Right lobe of liver (tissue), 6 donors: ENCODE measurements around the gene KCNQ1. TPM values are rescaled to one million over a fixed set of nuclear protein-coding genes. Genes with fewer than 3 reads are reported as not detected.

Experiments used
- ATAC-seq, 4 donors: fragments of 200-7000 bp; cut with Tn5 transposase; one replicate each; pipeline ENCODE4 v1.9.1; 2020; ENCODE audit warnings: mild to moderate bottlenecking in 4 of 4, moderate library complexity in 4 of 4
- DNase-seq, 3 donors: peaks; one replicate each; pipeline ENCODE4 v3.0.0-alpha.2; 2020
- H3K27ac ChIP-seq, 3 donors: fragments of 200-600 bp; one replicate each; pipeline ENCODE4 v1.8.0; 2022
- H3K27me3 ChIP-seq, 2 donors: fragments of 200-600 bp; one replicate each; pipeline ENCODE4 v1.8.0; 2022
- H3K36me3 ChIP-seq, 4 donors: fragments of 200-600 bp; sonication (generic) in 1 of 4; one replicate each; pipeline versions ENCODE4 v1.5.1 to v1.8.0; 2017 to 2022; ENCODE audit warnings: control low read depth in 1 of 4
- H3K4me1 ChIP-seq, 4 donors: fragments of 200-600 bp; sonication (generic) in 1 of 4; one replicate each; pipeline versions ENCODE4 v1.5.1 to v1.8.0; 2017 to 2022; ENCODE audit warnings: control low read depth in 1 of 4
- H3K4me3 ChIP-seq, 3 donors: fragments of 200-600 bp; one replicate each; pipeline ENCODE4 v1.8.0; 2022
- H3K9me3 ChIP-seq, 4 donors: fragments of 200-600 bp; sonication (generic) in 1 of 4; one replicate each; pipeline versions ENCODE4 v1.5.1 to v1.8.0; 2017 to 2022; ENCODE audit warnings: control low read depth in 1 of 4
- CTCF ChIP-seq, 4 donors: fragments of 200-600 bp in 3 of 4; fragments of 450-650 bp in 1 of 4; IDR thresholded peaks; one replicate each; pipeline versions ENCODE4 v1.5.1 to v1.8.0; 2016 to 2022; ENCODE audit warnings: antibody characterized with exemption in 4 of 4, mild to moderate bottlenecking in 2 of 4
- POLR2A ChIP-seq: fragments of 450-650 bp; IDR thresholded peaks from one replicate; pipeline ENCODE4 v1.6.1; 2017; ENCODE audit warnings: antibody characterized with exemption, mild to moderate bottlenecking
- WGBS: methylation state at CpG from one replicate; pipeline ENCODE4 v1.1.6; 2018; ENCODE audit warnings: low coverage, low lambda C conversion rate; ENCODE audit not compliant: insufficient coverage; ENCODE audit errors: missing lambda C conversion rate; 5-methylcytosine and 5-hydroxymethylcytosine counted together
- intact Hi-C, 2 donors: fragments of 100-400 bp; cut with DNase I; formaldehyde crosslinking; loops; one replicate each; pipeline versions ENCODE4 v1.11.2 to v1.14.1; 2022
- total RNA-seq, 6 experiments: library from RNA; depleted of rRNA in 2 of 6; stranded (reverse); fragments of >200 nt in 2 of 6; fragmentation: NEBNext Ultra II Directional in 3 of 6; extraction: Animal tissue kit (Norgen Biotek cat#: 25700) in 3 of 6; gene quantifications; one replicate each; pipeline versions ENCODE4 v1.1.0 to v1.2.4, GENCODE V29; 2016 to 2023
- donor health status: DM: no; HTN: yes; CAD: no.
- donor health status: DM: no; HTN: no; CAD: no.
- donor health status: DM: no; HTN: no; CAD: no.
- donor health status: DM: no; HTN: yes; CAD: no.
- donor health status: DM: no; HTN: yes; CAD: no.

The KCNQ1 gene
- total RNA-seq, 6 experiments from 2014 or later: 0.61 to 2.4 (median 1.8) TPM

GRCh38 chr11:2574043-2574552 is 129.3 kb downstream of the KCNQ1 start:
- H3K27ac ChIP-seq: no peak overlapping the region
- ATAC-seq (no peak), DNase-seq (peak; percentile 8 to 46 (median 35))
- no peak for TF ChIP-seq POLR2A
- no peak for TF ChIP-seq CTCF (IDR thresholded peaks at IDR 0.05)
- H3K36me3 ChIP-seq: no peaks in the 10 kb centered on the region
- no peaks in the 10 kb centered on the region for H3K9me3 ChIP-seq
- intact Hi-C loops: no loop called here
- no peaks in the 10 kb centered on the region for H3K4me1 ChIP-seq
- H3K4me3 ChIP-seq: no peak overlapping the region
- no CpG with 5 or more reads among the region's 22 CpGs for WGBS
- no peaks in the 10 kb centered on the region for H3K27me3 ChIP-seq

- ATAC-seq: no peak
- Histone ChIP-seq H3K4me3 (no peak overlapping the region), H3K4me1 (no peaks in the 10 kb centered on the region), H3K36me3 (no peaks in the 10 kb centered on the region), H3K27ac (no peak overlapping the region), H3K27me3 (no peaks in the 10 kb centered on the region), H3K9me3 (no peaks in the 10 kb centered on the region)
- intact Hi-C loops: no loop called here
- WGBS: 87% methylated on average over 3 of the region's 45 CpGs
- DNase-seq: peak; percentile 14 to 44 (median 42)
- no peak for TF ChIP-seq CTCF (IDR thresholded peaks at IDR 0.05)
- TF ChIP-seq POLR2A: no peak
Measured at GRCh38 chr11:2574553-2575535, 130.0 kb downstream of the KCNQ1 start.

DNA sequence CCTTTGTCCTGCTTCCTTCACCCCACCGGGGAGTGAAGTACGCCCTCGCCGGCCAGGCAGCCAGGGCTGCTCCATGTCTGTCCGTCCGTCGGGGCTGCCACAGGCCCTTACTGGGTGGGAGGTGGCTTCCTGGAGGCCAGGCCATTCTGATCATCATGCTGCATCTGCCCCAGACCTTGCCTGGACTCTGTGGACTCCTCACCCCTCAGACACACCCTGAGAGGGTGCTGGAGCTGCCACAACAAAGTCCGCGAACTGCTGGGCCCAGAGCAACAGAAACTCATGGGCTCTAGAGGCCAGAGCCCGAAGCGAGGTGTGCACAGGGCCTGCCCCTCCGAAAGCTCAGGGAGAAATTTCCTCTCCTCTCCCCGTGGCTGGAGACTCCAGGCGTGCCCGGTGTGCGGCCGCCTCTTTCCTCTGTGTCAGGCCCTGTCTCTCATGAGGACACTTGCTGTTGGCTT is 130.8 kb downstream of the KCNQ1 start:
- Histone ChIP-seq H3K27me3 (no peaks in the 10 kb centered on the region), H3K36me3 (no peaks in the 10 kb centered on the region), H3K4me1 (no peaks in the 10 kb centered on the region), H3K9me3 (no peaks in the 10 kb centered on the region), H3K27ac (no peak overlapping the region), H3K4me3 (no peak overlapping the region)
- 92% methylated on average over 5 of the region's 17 CpGs for WGBS
- DNase-seq (peak; percentile 14 to 32 (median 28)), ATAC-seq (no peak)
- no peak for TF ChIP-seq POLR2A
- no peak for TF ChIP-seq CTCF (IDR thresholded peaks at IDR 0.05)
- intact Hi-C loops: no loop called here

DNA sequence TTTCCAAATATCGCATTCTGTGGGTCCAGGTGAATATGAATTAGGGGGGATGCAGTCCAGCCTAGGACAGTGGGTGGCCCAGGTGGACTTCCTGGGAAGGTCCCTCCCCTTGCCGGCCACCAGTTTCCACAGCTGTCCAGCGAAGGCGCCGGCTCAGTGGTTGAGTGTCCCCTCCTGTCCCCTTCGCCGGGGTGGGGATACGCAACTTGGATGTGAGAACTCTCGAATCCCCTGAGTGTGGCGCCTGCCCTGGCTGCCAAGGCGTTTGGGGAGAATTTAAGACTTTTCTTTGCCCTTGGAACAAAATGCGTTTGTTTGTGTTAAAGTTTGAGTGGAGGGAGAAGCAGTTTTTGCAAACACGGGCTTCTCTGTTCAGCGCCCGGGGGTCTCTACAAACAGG is 131.3 kb downstream of the KCNQ1 start:
- Histone ChIP-seq H3K27ac (no peak overlapping the region), H3K4me3 (no peak overlapping the region), H3K4me1 (no peaks in the 10 kb centered on the region), H3K27me3 (no peaks in the 10 kb centered on the region), H3K9me3 (no peaks in the 10 kb centered on the region), H3K36me3 (no peaks in the 10 kb centered on the region)
- TF ChIP-seq POLR2A (no peak), CTCF (IDR thresholded peaks at IDR 0.05) (no peak)
- WGBS: 68% methylated on average over 6 of the region's 15 CpGs
- ATAC-seq (no peak), DNase-seq (peak in 2 of 3 donors; percentile 12 to 48)
- intact Hi-C loops: no loop called here
